ENCODE measurements around the gene HSF5.

Gene HSF5

DNA sequence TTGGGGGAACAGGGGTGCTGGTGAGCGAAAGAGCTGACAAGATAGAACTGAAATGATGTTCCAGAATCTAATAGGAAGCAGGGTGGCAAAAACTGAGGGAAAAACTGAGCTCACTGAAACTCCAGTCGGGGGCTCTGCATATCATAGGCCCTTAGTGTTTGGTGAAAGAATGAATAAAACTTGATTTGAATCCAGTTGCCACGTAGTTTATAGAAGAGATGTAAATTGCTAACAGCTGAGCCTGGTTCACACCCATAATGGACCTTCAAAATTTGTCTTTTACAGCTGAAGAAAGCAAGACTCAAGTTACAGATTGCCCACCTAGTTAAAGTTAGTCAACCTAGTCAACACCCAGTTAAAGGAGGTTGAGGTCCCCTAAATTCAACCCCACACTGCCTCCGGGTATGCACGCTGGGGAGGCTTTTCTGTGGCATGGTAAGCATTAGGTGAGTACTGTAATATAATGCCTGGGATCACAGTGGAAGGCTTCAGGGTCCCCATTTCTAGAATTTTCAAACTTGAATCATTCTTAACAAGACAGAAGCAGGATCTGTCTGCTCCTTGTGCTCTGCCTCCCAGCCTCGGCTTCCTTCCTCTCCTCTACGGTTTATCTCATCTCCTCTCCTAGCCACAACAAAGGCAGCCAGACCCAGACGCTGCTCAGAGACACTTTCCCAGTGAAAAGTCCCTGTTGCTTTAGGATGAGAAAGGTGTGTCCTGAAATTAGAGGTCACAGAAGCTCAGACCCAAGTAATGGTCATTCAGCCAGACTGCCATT lies 109.3 kb downstream of the HSF5 start:
- no peak overlapping the region for H3K4me3 ChIP-seq (ENCODE audit: low read depth, low read length)
- no peak for DNase-seq (ENCODE audit: low read depth)

DNA sequence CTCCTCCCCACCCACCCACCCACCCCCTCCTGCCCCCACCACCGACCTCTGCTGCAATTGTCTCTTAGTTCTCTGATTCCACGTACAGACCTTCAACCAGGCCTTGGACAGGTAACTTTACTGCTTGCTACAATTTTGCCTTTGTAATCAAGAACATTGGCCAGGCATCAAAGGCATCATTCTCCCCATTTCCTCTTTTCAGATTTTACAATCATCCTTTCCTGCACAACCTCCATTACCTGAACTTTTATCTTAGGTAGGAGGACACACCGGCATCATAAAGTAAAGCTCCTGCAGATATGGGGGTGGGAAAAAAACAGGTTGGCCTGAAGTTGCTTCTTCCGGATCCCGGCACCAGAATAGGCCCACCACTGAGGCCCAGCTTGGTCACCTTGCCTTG lies 110.5 kb downstream of the HSF5 start:
- DNase-seq (ENCODE audit: low read depth) = no peak
- H3K4me3 ChIP-seq (ENCODE audit: low read depth, low read length) = no peak overlapping the region

- H3K4me3 ChIP-seq (ENCODE audit: low read depth, low read length) = no peak overlapping the region
- DNase-seq (ENCODE audit: low read depth) = no peak
These were observed 111.1 kb downstream of the HSF5 start for GRCh38 chr17:58377093-58377601.

DNA sequence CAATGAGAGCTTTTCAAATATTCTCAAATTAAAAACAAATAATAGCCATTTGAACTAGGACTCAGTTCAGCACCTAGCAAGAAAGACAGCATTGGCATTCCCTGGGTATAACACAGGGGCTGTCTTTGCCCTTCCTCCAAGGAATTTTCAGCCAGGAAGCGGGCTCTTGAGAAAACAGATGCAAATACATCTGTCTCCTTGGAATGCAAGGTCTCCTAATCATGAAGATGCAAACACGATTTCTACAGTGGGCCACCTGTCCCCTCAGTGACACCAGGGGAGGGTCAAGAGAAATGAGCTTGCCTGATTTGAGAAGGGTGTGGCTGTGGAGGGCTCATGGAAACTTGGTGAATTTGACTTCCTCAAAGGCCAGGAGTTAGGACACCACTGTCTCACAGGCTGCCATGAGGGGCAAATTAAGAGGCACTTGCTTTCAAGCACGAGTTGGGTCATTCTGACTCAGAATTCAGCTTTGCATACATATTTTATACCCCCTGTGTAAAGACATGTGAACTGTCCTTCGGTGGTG lies 111.7 kb downstream of the HSF5 start:
- no peak overlapping the region for H3K4me3 ChIP-seq (ENCODE audit: low read depth, low read length)
- no peak for DNase-seq (ENCODE audit: low read depth)

DNA sequence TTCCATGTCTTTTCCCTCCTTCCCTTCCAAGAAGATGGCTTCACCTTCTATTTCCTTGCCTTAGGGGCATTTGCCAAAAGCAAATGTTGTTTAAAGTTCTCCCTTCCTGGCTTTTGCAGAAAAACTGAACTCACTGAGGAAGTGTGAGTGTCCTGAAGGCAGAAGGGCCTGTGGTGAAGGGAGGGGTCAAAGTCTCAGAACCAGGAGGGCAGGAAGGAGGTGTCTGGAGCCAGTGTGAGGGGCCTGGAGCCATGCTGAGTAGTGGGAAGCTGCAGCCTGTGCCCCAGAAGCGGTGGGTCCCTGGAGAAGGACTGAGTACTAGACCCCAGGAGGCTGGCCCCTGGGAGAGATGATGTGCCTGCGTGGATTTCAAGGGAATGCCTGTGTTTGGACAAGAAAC lies 112.4 kb downstream of the HSF5 start:
- no peak for DNase-seq (ENCODE audit: low read depth)
- H3K4me3 ChIP-seq (ENCODE audit: low read depth, low read length) = no peak overlapping the region

DNA sequence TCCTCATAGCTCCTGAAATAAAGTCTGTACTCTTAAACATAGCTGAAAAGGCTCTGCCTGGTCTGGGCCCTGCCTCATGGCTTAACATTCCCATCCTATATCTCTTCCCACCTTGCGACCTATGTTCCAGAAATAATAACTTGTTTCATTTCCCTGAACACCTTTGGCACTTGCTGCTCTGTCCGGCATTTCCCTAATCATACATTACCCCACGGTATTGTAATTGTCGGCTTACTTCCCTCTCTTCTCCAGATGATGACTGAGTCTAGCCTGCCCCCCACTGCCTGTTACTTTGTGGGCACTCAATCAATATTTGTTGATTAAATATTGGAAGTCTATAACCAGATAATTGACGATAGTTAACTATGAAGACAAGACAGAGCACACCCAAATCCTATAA lies 113.0 kb downstream of the HSF5 start:
- H3K4me3 ChIP-seq (ENCODE audit: low read depth, low read length) = no peak overlapping the region
- no peak for DNase-seq (ENCODE audit: low read depth)

DNA sequence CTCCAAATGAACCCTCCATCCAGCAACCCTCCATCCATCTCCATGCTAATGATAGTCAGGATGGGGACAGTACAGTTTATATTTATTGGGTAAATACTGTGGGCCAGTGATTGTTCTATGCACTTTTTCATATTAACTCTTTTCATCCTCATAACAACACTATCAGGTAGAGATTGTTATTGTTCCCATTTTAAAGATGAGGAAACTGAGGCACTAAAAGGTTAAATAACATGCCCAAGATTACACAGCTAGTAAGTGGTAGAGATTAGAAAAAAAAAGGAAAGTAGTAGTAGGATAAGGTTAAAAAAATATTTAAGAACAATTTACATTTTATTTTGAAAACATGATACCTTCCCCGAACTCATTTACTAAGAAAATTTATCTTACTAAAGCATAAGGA lies 114.3 kb downstream of the HSF5 start:
- DNase-seq (ENCODE audit: low read depth) = no peak
- no peak overlapping the region for H3K4me3 ChIP-seq (ENCODE audit: low read depth, low read length)

DNA sequence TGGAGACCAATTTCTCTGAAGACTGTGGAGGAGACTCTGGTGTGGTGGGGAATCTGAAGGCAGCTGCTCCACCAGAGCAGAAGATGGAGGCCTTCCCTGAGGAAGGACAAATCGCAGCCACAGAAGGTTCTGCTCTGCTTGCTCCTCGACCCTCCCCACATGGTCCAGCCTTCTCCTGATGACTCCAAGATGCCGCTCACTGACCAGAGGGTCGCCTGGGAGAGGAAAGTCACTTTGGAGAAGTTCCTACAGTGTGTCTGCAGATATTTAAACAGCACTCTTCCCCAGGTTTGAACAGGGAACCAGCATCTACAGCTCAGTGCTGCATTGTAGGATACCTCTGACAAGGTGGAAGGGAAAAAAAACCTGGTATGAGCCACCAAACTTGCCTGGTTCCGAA lies 115.2 kb downstream of the HSF5 start:
- H3K4me3 ChIP-seq (ENCODE audit: low read depth, low read length) = no peak overlapping the region

GRCh38 chr17:58371300-58371950 lies 116.8 kb downstream of the HSF5 start:
- no peak for DNase-seq (ENCODE audit: low read depth)
- no peak overlapping the region for H3K4me3 ChIP-seq (ENCODE audit: low read depth, low read length)

More for the DNA sequence above, 115.2 kb downstream of the HSF5 start:
- DNase-seq (ENCODE audit: low read depth) = no peak

- no peak for DNase-seq (ENCODE audit: low read depth)
- no peak overlapping the region for H3K4me3 ChIP-seq (ENCODE audit: low read depth, low read length)
These were observed 117.5 kb downstream of the HSF5 start for GRCh38 chr17:58370716-58371115.

GRCh38 chr17:58370309-58370708 lies 117.9 kb downstream of the HSF5 start:
- DNase-seq (ENCODE audit: low read depth) = no peak
- H3K4me3 ChIP-seq (ENCODE audit: low read depth, low read length) = no peak overlapping the region
